Adrenal gland (tissue), 12 donors: ENCODE results near the gene YAF2. TPM values are rescaled to one million over a fixed set of nuclear protein-coding genes. Genes with fewer than 3 reads are reported as not detected.

Experiments used
- DNase-seq, 7 donors: peaks; one replicate each; pipeline ENCODE4 v3.0.0-alpha.2; 2019 to 2020
- H3K27ac ChIP-seq, 5 donors: fragments of 200-600 bp; sonication (generic) in 4 of 5; 1 replicate in 3 of 5; 2 replicates in 2 of 5; pipeline versions ENCODE4 v1.5.1 to v1.8.0; 2016 to 2020; ENCODE audit warnings: mild to moderate bottlenecking in 1 of 5
- H3K27me3 ChIP-seq: fragments of 200-600 bp; 2 replicates; pipeline ENCODE4 v1.8.0; 2021
- H3K36me3 ChIP-seq, 2 donors: fragments of 200-600 bp; replicated peaks in 1 of 2; 1 replicate in 1 of 2; 2 replicates in 1 of 2; pipeline versions ENCODE4 v1.5.1 to v1.8.0; 2018 to 2022
- H3K4me1 ChIP-seq, 2 donors: fragments of 200-600 bp; replicated peaks in 1 of 2; 1 replicate in 1 of 2; 2 replicates in 1 of 2; pipeline versions ENCODE4 v1.5.1 to v1.8.0; 2018 to 2021
- H3K4me3 ChIP-seq, 4 donors: fragments of 200-600 bp; sonication (generic) in 3 of 4; one replicate each; pipeline ENCODE4 v1.5.1; 2016 to 2018
- H3K9me3 ChIP-seq, 3 donors: fragments of 200-600 bp; sonication (generic) in 1 of 3; replicated peaks in 1 of 3; 1 replicate in 2 of 3; 2 replicates in 1 of 3; pipeline versions ENCODE4 v1.5.1 to v1.8.0; 2016 to 2021
- CTCF ChIP-seq, 6 experiments: fragments of 450-650 bp in 4 of 6; fragments of 200-600 bp in 2 of 6; sonication (generic) in 1 of 6; IDR thresholded peaks; 1 replicate in 5 of 6; 2 replicates in 1 of 6; pipeline versions ENCODE4 v1.5.1 to v1.8.0; 2016 to 2021; ENCODE audit warnings: antibody characterized with exemption in 6 of 6, mild to moderate bottlenecking in 2 of 6, moderate library complexity in 1 of 6
- POLR2A ChIP-seq, 2 donors: fragments of 450-650 bp; IDR thresholded peaks; one replicate each; pipeline ENCODE4 v1.6.1; 2017; ENCODE audit warnings: antibody characterized with exemption in 2 of 2, mild to moderate bottlenecking in 2 of 2, moderate library complexity in 1 of 2
- WGBS, 4 donors: extraction: QIAGEN DNeasy Blood & Tissue Kit in 2 of 4; methylation state at CpG; one replicate each; pipeline versions ENCODE4 v1.1.5 to v1.1.7; 2013 to 2017; 5-methylcytosine and 5-hydroxymethylcytosine counted together
- intact Hi-C, 2 donors: fragments of 100-400 bp; cut with DNase I; formaldehyde crosslinking; loops; one replicate each; pipeline versions ENCODE4 v1.14.1 to v1.15.0; 2022 to 2023
- polyA plus RNA-seq, 3 donors: library from polyadenylated mRNA; stranded (reverse); fragments of 200-250 nt in 2 of 3; fragments of 350-450 nt in 1 of 3; fragmentation: Illumina TruSeq in 1 of 3; extraction: RNeasy Lipid Tissue Mini Kit (QIAGEN cat#74804) in 1 of 3; gene quantifications; one replicate each; pipeline ENCODE4 v1.2.3, GENCODE V29; 2013 to 2014
- total RNA-seq, 9 donors: library from RNA; depleted of rRNA in 4 of 9; stranded (reverse); fragments of >200 nt in 4 of 9; fragments of 120-200 nt in 1 of 9; fragmentation: NEBNext Ultra II Directional in 1 of 9; extraction: Animal tissue kit (Norgen Biotek cat#: 25700) in 1 of 9; gene quantifications; one replicate each; pipeline versions ENCODE4 v1.1.0 to v1.2.4, GENCODE V29; 2013 to 2023
- donor health status: healthy with polysubstance abuse.
- donor health status: Bipolar disorder and iron deficiency.
- donor health status: DM: yes; HTN: yes; CAD: no.
- donor health status: DM: no; HTN: no; CAD: no.
- donor health status: DM: no; HTN: no; CAD: no.
- donor health status: DM: yes; HTN: yes; CAD: no.

Gene YAF2
- total and polyA plus RNA-seq, 12 donors, result 10.4 to 39.2 (median 24.6) TPM

GRCh38 chr12:42240131-42240750 lies 2.2 kb upstream of the YAF2 start:
- no peaks in the 10 kb centered on the region for H3K9me3 ChIP-seq
- DNase-seq, result no peak
- no peak overlapping the region for H3K27ac ChIP-seq
- no peaks in the 10 kb centered on the region for H3K36me3 ChIP-seq
- intact Hi-C loops, result no loop called here
- H3K4me1 ChIP-seq, result peaks cover 5 to 25% of the 10 kb centered on the region in 2 donors
- H3K27me3 ChIP-seq, result no peaks in the 10 kb centered on the region
- H3K4me3 ChIP-seq, result no peak overlapping the region
- 90 to 94% (median 92%) methylated on average over 11 of the region's 11 CpGs for WGBS, 4 donors
- TF ChIP-seq POLR2A (IDR thresholded peaks at IDR 0.05) (no peak), CTCF (IDR thresholded peaks at IDR 0.05) (no peak)

GRCh38 chr12:42237853-42238239 lies 202 bp downstream of the YAF2 start:
- peak overlapping the region in 2 of 4 donors; percentile 78 to 96 for H3K4me3 ChIP-seq
- peak overlapping the region; percentile 63 to 98 (median 94) for H3K27ac ChIP-seq
- H3K4me1 ChIP-seq, result peaks cover 5 to 37% of the 10 kb centered on the region in 2 donors
- DNase-seq, result no peak
- intact Hi-C loops, result loop anchor here (10.0 kb wide), 2 partner anchors 87 to 103 kb away; partner anchors contain the start of genes PPHLN1 (in 2 of the 2) and ZCRB1 (in 2 of the 2)
- H3K27me3 ChIP-seq, result no peaks in the 10 kb centered on the region
- no peak for TF ChIP-seq POLR2A (IDR thresholded peaks at IDR 0.05)
- TF ChIP-seq CTCF (IDR thresholded peaks at IDR 0.05), result no peak
- H3K36me3 ChIP-seq, result no peaks in the 10 kb centered on the region
- H3K9me3 ChIP-seq, result no peaks in the 10 kb centered on the region
- 0 to 1% methylated on average over 36 to 54 of the region's 54 CpGs; no CpG with 5 or more reads in 2 of the 4 donors for WGBS, 4 donors

GRCh38 chr12:42237052-42237852 lies 796 bp downstream of the YAF2 start:
- Histone ChIP-seq H3K36me3 (no peaks in the 10 kb centered on the region), H3K4me3 (peak overlapping the region in 3 of 4 donors; percentile 58 to 96 (median 75)), H3K4me1 (peaks cover 5 to 39% of the 10 kb centered on the region in 2 donors), H3K27ac (peak overlapping the region in 4 of 5 donors; percentile 91 to 98 (median 95)), H3K9me3 (no peaks in the 10 kb centered on the region), H3K27me3 (no peaks in the 10 kb centered on the region)
- TF ChIP-seq POLR2A (IDR thresholded peaks at IDR 0.05) (peak; percentile 40 to 68), CTCF (IDR thresholded peaks at IDR 0.05) (peak in 5 of 6 experiments; percentile 22 to 53 (median 32))
- peak; percentile 75 to 90 (median 86) for DNase-seq
- intact Hi-C loops, result loop anchor here (10.0 kb wide), 2 partner anchors 88 to 102 kb away; partner anchors contain the start of genes PPHLN1 (in 2 of the 2) and ZCRB1 (in 2 of the 2)
- 0 to 1% (median 1%) methylated on average over 6 to 55 of the region's 56 CpGs for WGBS, 4 donors

- Histone ChIP-seq H3K4me1 (peaks cover 5 to 52% of the 10 kb centered on the region in 2 donors), H3K36me3 (no peaks in the 10 kb centered on the region), H3K9me3 (no peaks in the 10 kb centered on the region), H3K27me3 (no peaks in the 10 kb centered on the region), H3K27ac (peak overlapping the region in 3 of 5 donors; percentile 25 to 66 (median 60)), H3K4me3 (peak overlapping the region in 1 of 4 donors; percentile 96)
- WGBS, 4 donors, result 54 to 73% (median 58%) methylated on average over 4 of the region's 4 CpGs
- DNase-seq, result no peak
- intact Hi-C loops, result loop anchor here (10.0 kb wide), 2 partner anchors 89 to 101 kb away; partner anchors contain the start of genes PPHLN1 (in 2 of the 2) and ZCRB1 (in 2 of the 2)
- no peak for TF ChIP-seq POLR2A (IDR thresholded peaks at IDR 0.05)
- TF ChIP-seq CTCF (IDR thresholded peaks at IDR 0.05), result no peak
Observed at GRCh38 chr12:42236017-42236416, 2.0 kb downstream of the YAF2 start.
